Measurements from ENCODE around the gene HSD17B2.

HSD17B2 gene

GRCh38 chr16:82050506-82050905, 15.5 kb downstream of the HSD17B2 start:
- DNase-seq (ENCODE audit: low read depth in 3 of 3) = no peak

- no peak for DNase-seq (ENCODE audit: low read depth in 3 of 3)
These were observed 15.9 kb downstream of the HSD17B2 start for GRCh38 chr16:82050909-82051357.

- no peak for DNase-seq (ENCODE audit: low read depth in 3 of 3)
These were observed 16.6 kb downstream of the HSD17B2 start for GRCh38 chr16:82051656-82052055.

DNA sequence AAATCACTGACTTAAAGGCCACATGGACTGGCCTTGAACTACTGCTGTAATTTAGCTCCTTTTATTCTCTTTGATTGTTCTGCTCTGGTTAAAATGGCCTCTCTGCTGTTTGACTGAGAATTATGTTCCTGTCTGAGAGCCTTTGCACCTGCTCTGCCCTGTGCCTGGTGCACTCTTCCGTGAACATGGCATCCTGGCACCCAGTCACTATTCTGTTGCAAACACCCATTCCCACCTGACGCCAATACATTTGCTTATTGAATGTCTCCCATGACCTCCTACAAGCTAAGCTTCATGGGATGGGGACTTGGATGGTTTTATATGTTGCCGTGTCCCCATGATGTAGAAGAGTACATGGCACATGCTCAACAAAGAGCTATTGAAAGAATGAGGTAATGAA, 20.1 kb downstream of the HSD17B2 start:
- DNase-seq (ENCODE audit: low read depth in 3 of 3) = no peak

- DNase-seq (ENCODE audit: low read depth in 3 of 3) = no peak
These were observed 20.9 kb downstream of the HSD17B2 start for GRCh38 chr16:82055728-82056549.

GRCh38 chr16:82056550-82056896, 21.5 kb downstream of the HSD17B2 start:
- no peak for DNase-seq (ENCODE audit: low read depth in 3 of 3)

DNA sequence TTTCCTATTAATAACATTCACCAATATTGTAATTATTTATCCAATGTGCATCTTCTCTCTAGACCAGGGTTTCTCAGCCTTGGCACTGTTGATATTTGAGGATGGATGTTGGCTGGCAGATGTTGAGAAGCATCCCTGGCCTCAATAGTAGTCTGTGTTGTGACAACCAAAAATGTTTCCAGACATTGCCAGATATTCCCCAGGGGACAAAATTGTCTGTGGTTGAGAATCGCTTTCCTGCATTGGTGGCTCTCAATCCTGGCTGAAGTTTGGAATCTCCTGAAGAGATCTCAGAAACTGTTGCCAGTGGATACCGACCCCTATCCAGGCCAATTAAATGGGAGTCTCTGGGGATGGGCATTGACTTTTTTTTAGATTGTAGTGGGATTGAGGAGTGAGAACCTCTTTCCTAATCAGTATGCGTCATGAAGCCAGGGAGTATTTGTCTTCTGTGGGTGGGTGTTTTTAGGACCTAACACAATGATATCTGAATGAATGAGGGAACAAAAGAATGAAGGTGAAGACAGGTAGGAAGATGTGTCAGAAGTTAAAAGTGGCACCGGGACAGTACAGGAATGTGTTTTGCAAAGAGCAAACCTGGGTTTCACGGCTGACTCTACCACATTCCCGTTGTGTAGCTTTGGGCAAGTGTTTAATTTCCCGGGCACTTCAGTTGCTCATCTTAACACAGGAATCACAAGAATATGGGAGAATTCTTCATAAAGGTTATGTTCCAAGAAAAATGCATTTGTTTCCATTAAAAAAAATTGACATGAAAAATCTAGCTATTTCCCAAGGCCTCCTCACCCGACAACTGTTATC, 24.3 kb downstream of the HSD17B2 start:
- DNase-seq (ENCODE audit: low read depth in 3 of 3) = no peak

DNA sequence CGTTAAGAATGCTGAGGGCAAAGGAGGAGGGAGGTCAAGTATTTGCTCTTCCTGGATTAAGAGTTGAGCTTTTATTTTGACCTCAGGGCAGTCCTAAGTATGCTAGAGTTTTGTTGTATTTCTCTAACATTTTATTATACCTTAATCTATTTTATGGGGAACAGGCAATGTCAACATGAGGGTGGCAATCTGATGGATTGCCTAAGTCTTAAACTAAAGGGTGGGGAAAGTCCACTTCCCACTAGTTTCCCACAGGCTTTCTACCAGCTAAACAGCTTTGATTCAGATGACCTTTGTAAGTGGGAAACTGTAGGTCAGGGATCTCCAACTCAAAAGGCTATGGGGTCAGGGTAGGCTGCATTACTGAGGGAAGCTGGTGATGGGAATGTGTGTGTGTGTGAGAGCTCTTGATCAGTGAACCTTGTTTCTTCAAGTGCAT, 24.9 kb downstream of the HSD17B2 start:
- DNase-seq (ENCODE audit: low read depth in 3 of 3) = no peak

- DNase-seq (ENCODE audit: low read depth in 3 of 3) = no peak
These were observed 26.9 kb downstream of the HSD17B2 start for GRCh38 chr16:82061861-82062525.

DNA sequence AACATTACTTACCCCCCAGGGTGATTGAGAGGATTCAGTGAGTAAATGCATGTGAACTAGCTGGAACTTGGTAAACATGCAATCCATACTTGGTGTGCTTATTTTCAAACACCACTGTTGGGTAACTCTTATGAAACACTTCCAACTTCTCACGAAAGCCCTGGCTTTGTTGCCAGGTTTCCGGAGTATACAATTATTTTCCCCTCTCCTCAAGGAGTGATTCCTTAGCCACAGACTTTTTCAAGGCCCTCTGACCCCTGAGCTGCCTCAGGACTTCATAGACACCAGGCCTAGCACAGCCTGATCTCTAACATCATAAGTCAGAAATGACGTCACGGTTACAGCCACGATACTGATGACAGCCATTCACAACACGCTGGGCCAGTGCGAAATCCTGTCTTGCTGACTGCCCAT, 27.6 kb downstream of the HSD17B2 start:
- no peak for DNase-seq (ENCODE audit: low read depth in 3 of 3)

DNA sequence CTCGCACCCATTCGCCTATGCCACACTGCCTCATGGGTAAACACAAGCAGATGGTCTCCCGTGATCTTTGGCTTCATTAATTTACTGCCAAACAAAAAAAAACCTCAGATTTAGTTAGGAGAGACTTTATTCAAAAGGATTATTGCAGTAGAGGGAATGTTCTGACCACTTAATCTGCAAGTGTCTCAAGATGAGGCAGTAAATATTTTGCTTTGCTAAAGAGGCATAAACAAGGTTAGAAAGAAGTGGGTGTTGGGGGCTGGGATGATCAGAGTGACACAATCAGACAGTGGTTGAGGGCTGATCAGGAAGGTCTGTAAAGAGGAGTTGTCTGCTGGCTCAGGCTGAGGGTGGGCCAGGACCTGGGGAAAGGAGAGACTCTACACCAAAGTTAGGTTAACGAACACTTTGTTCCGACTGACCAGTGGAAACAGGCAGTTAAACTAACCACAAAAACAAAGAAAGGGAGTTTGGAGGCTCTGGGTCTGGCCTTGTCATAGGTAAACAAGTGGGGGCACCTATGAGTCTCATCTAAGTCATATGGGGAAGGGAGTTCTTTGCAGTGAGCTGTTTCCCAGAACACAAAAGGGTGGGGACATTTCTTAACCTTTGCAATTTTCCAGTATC, 28.5 kb downstream of the HSD17B2 start:
- DNase-seq (ENCODE audit: low read depth in 3 of 3) = no peak

DNA sequence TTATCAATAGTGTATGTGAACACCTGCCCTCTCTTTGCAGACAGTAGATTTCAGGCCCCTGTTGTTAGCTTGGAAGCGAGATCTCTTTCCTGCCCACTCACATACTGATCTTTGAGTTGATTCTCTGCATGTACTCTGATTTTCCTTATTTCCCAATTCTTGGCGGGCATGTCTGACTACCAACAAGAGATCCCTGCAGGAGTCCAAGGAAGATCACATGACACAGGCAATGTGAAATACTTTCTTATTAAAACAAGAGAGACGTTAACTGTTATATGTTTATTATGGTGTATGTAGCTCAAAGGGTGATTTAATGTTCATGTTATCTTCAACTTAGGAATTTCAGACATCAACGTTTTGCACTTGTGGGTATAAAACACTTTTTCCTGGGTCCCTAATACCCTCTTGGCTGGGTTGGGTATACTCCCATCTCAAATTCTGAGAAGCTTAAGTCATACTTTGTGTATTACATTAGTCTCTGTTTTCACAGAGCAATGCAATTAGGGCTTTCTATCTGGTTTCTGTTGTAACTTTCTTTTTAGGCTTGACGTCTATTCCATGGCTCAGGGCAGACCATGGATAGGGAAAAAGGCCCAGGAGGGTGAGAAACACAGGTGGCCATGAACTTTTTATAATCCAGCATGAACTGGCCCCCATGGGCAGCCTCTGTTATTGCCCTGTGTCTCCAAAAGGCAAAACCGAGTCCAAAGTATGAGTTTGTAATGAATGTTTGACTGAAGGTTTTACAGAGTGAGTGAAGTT, 32.2 kb downstream of the HSD17B2 start:
- no peak for DNase-seq (ENCODE audit: low read depth in 3 of 3)

DNA sequence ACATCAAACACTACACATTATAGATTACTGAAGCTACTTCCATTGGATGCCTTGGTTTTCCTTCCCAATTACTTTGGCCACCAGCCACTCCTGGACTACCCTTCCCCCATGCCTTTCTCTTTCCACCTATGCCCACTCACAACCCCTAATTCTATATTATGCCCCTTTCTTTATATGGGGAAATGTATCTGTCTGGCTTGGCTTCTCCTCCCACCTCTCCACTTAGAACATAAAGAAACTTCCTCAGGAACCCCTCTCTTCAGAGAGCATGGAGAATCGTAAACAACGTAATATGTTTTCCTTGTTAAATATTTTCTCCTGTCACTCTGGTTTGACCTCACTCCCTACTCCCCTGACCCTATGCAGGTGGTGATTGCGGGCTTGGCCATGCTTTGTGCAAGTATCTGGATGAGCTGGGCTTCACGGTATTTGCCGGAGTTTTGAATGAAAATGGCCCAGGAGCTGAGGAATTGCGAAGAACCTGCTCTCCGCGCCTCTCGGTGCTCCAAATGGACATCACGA, 32.8 kb downstream of the HSD17B2 start:
- no peak for DNase-seq (ENCODE audit: low read depth in 3 of 3)

- no peak for DNase-seq (ENCODE audit: low read depth in 3 of 3)
These were observed 35.8 kb downstream of the HSD17B2 start for GRCh38 chr16:82070656-82071369.

- no peak for DNase-seq (ENCODE audit: low read depth in 3 of 3)
These were observed 36.4 kb downstream of the HSD17B2 start for GRCh38 chr16:82071421-82071820.

- no peak for DNase-seq (ENCODE audit: low read depth in 3 of 3)
These were observed 37.3 kb downstream of the HSD17B2 start for GRCh38 chr16:82072313-82072712.

DNA sequence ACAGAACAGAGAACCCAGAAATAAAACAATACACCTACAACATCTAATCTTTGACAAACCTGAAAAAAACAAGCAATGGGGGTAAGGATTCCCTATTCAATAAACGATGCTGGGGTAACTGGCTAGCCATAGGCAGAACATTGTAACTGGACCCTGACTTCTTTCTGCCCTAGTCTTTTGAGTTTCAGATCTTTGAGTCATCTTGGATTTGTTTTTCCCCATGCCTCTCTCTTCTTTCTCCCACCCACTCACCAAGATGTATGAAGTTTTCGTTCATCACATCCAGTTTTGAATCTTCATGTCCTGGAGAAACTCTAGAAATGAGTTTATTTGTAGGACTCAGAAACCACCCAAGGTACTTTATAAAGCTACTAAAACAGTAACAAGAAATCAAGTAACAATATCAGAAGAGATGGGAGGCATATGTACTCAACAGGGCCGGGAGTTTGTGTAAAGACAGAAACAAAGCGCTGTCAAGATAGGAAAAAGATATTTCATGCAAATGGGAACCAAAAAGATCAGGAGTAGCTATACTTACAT, 39.0 kb downstream of the HSD17B2 start:
- DNase-seq (ENCODE audit: low read depth in 3 of 3) = no peak

GRCh38 chr16:82078125-82078524, 43.1 kb downstream of the HSD17B2 start:
- DNase-seq (ENCODE audit: low read depth in 3 of 3) = no peak

GRCh38 chr16:82079892-82080291, 44.8 kb downstream of the HSD17B2 start:
- no peak for DNase-seq (ENCODE audit: low read depth in 3 of 3)

GRCh38 chr16:82081264-82081663, 46.2 kb downstream of the HSD17B2 start:
- DNase-seq (ENCODE audit: low read depth in 3 of 3) = no peak

All from stimulated activated CD4-positive, alpha-beta T cell treated with anti-CD3 and anti-CD28 coated beads, TNF-alpha, amount 100 ng/mL, for 4 hours (primary cell).